ENCODE measurements around the gene NXNL1. TPM values are rescaled to one million over a fixed set of nuclear protein-coding genes. Genes with fewer than 3 reads are reported as not detected.

Gene NXNL1
- total and polyA plus RNA-seq, 9 of the 15 experiments (the other 6 are each of a cell fraction or from before 2014, with no cell fraction given), result not detected

- in situ Hi-C loops (cut with MboI), result no loop called here
- no peak overlapping the region for H3K9ac ChIP-seq (ENCODE audit: insufficient read depth in 1 of 2, low read depth in 2 of 2, low read length in 2 of 2)
- no peaks in the 10 kb centered on the region for H3K36me3 ChIP-seq (ENCODE audit: control insufficient read depth, insufficient read depth, low read length)
- DNase-seq (ENCODE audit: extremely low read depth in 1 of 4, low spot score in 3 of 4) (no peak), ATAC-seq (no peak), FAIRE-seq (no peak)
- H4K20me1 ChIP-seq (replicated peaks; ENCODE audit: control insufficient read depth, insufficient read depth, low read length), result no peaks in the 10 kb centered on the region
- H3K4me1 ChIP-seq (replicated peaks in 1 of 2; ENCODE audit: control insufficient read depth in 2 of 2, insufficient read depth in 2 of 2, low read length in 2 of 2), result peaks cover 8 to 33% of the 10 kb centered on the region in 2 experiments
- POLR2A ChIA-PET, result no interaction called here
- H3K79me2 ChIP-seq (ENCODE audit: control insufficient read depth, insufficient read depth, low read length), result no peaks in the 10 kb centered on the region
- H3K27ac ChIP-seq (ENCODE audit: extremely low read depth, low read depth, low read length), result no peak overlapping the region
- H3K27me3 ChIP-seq (ENCODE audit: control insufficient read depth in 2 of 2, insufficient read depth in 2 of 2, low read length in 2 of 2), result no peaks in the 10 kb centered on the region
- WGBS (ENCODE audit: insufficient coverage, low coverage, missing lambda C conversion rate), result 17% methylated on average over 4 of the region's 4 CpGs
- no peaks in the 10 kb centered on the region for H3K9me3 ChIP-seq (replicated peaks; ENCODE audit: control insufficient read depth, insufficient read depth, low read depth, low read length)
- no peak overlapping the region for H2AFZ ChIP-seq (ENCODE audit: low read depth, low read length)
- no TSS peak for BruUV-seq (replicated peaks)
- no peak overlapping the region for H3K4me2 ChIP-seq (ENCODE audit: insufficient read depth, low read length)
- intact Hi-C loops (cut with micrococcal nuclease), result no loop called here
- CTCF ChIA-PET (ENCODE audit: low intra/inter-chr PET ratio), result no interaction called here
- no peak for TF ChIP-seq NFE2L1 (tag; IDR thresholded peaks at IDR 0.05; ENCODE audit: borderline replicate concordance, low read depth)
- no peak for TF ChIP-seq ZNF408 (CRISPR knock-in tag; IDR thresholded peaks at IDR 0.05; ENCODE audit: low read depth)
- TF ChIP-seq ZNF57 (CRISPR knock-in tag; IDR thresholded peaks at IDR 0.05), result no peak
- TF ChIP-seq SNIP1 (IDR thresholded peaks at IDR 0.05; ENCODE audit: low read depth), result no peak
- TF ChIP-seq POLR2G (IDR thresholded peaks at IDR 0.05; ENCODE audit: low read depth, low read length), result no peak
- TF ChIP-seq XRCC4 (IDR thresholded peaks at IDR 0.05; ENCODE audit: extremely low read depth, insufficient read depth, insufficient read length), result no peak
- no peak for TF ChIP-seq RFX1 (IDR thresholded peaks at IDR 0.05)
- no peak overlapping the region for H3K4me3 ChIP-seq
- no peaks in the 10 kb centered on the region for H3K9me1 ChIP-seq (ENCODE audit: control insufficient read depth, insufficient read depth, low read length)
These were observed 29.7 kb upstream of the NXNL1 start for GRCh38 chr19:17490411-17490810.
